Ovary (tissue), 9 donors: ENCODE data around the gene MCM6. TPM values are rescaled to one million over a fixed set of nuclear protein-coding genes. Genes with fewer than 3 reads are reported as not detected.

Experiments used
- DNase-seq, 5 donors: peaks; one replicate each; pipeline ENCODE4 v3.0.0-alpha.2; 2019 to 2020
- H3K27ac ChIP-seq, 2 donors: fragments of 200-600 bp; one replicate each; pipeline versions ENCODE4 v1.5.1 to v1.8.0; 2019 to 2022
- H3K27me3 ChIP-seq: fragments of 200-600 bp; one replicate; pipeline ENCODE4 v1.8.0; 2022
- H3K36me3 ChIP-seq: fragments of 200-600 bp; sonication (generic); one replicate; pipeline ENCODE4 v1.5.1; 2019
- H3K4me1 ChIP-seq: one replicate; pipeline ENCODE4 v1.8.1; 2013; ENCODE audit warnings: mild to moderate bottlenecking, moderate library complexity; ENCODE audit not compliant: insufficient read depth
- H3K4me3 ChIP-seq: fragments of 200-600 bp; sonication (generic); one replicate; pipeline ENCODE4 v1.5.1; 2017
- H3K9me3 ChIP-seq, 2 donors: fragments of 200-600 bp in 1 of 2; sonication (generic) in 1 of 2; one replicate each; pipeline versions ENCODE4 v1.5.1 to v1.8.1; 2013 to 2019; ENCODE audit warnings: mild to moderate bottlenecking in 1 of 2, moderate library complexity in 1 of 2
- EP300 ChIP-seq: sonication (generic); formaldehyde crosslinking; IDR thresholded peaks from one replicate; pipeline ENCODE4 v1.6.1; 2017; ENCODE audit warnings: antibody characterized with exemption
- POLR2A ChIP-seq: fragments of 450-650 bp; IDR thresholded peaks from one replicate; pipeline ENCODE4 v1.6.1; 2017; ENCODE audit warnings: antibody characterized with exemption, mild to moderate bottlenecking, moderate library complexity
- WGBS, 3 donors: extraction: QIAGEN DNeasy Blood & Tissue Kit in 1 of 3; methylation state at CpG; one replicate each; pipeline versions ENCODE4 v1.1.5 to v1.1.7; 2013 to 2017; 5-methylcytosine and 5-hydroxymethylcytosine counted together
- intact Hi-C, 4 donors: fragments of 100-400 bp; cut with DNase I; formaldehyde crosslinking; loops; one replicate each; pipeline versions ENCODE4 v1.11.0 to v1.15.1; 2022 to 2023
- polyA plus RNA-seq, 2 donors: library from polyadenylated mRNA; stranded (reverse); fragments of 200-250 nt in 1 of 2; fragments of 350-450 nt in 1 of 2; fragmentation: Illumina TruSeq in 1 of 2; extraction: RNeasy Lipid Tissue Mini Kit (QIAGEN cat#74804) in 1 of 2; gene quantifications; one replicate each; pipeline ENCODE4 v1.2.3, GENCODE V29; 2013 to 2014
- total RNA-seq, 7 donors: library from RNA; depleted of rRNA in 2 of 7; stranded (reverse); fragments of >200 nt in 2 of 7; fragmentation: NEBNext Ultra II Directional in 3 of 7; extraction: Animal tissue kit (Norgen Biotek cat#: 25700) in 3 of 7; gene quantifications; one replicate each; pipeline versions ENCODE4 v1.1.0 to v1.2.4, GENCODE V29; 2016 to 2023
- TF ChIP-seq, protein P1 (sequence below), 3 donors: fragments of 450-650 bp in 2 of 3; fragments of 200-600 bp in 1 of 3; IDR thresholded peaks; one replicate each; pipeline versions ENCODE4 v1.5.1 to v1.8.0; 2016 to 2022; ENCODE audit warnings: antibody characterized with exemption in 3 of 3, mild to moderate bottlenecking in 1 of 3
- donor health status: DM: no; HTN: no; CAD: no; lungs with moderate emphysema.
- donor health status: DM: no; HTN: no; CAD: no.
- donor health status: Bipolar disorder and iron deficiency.
- donor health status: DM: yes; HTN: yes; CAD: no.
- donor health status: DM: no; HTN: no; CAD: no.
- donor health status: DM: yes; HTN: yes; CAD: no.

MCM6 gene
- total and polyA plus RNA-seq, 9 donors = 7.2 to 20.1 (median 15.4) TPM

DNA sequence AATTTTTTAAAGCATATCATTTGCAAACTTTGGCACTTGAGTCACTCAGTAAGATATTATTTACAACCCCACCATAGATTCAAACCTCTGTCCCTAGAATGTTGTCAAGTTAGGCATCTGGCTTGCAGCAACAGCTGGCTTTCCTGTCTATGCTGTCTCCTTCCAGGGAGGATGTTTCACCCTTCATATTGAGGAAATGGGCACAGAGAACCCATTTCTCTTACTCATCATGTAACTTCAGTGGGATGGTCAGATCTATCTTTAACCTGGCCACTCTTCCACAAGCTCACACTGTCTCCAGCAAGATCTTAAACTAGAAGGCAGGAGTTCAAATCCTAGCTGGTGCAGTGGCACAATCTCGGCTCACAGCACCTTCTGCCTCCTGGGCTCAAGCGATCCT lies 55.1 kb downstream of the MCM6 start:
- Histone ChIP-seq H3K36me3 (no peaks in the 10 kb centered on the region), H3K4me1 (no peaks in the 10 kb centered on the region), H3K27ac (no peak overlapping the region), H3K9me3 (no peaks in the 10 kb centered on the region), H3K4me3 (no peak overlapping the region), H3K27me3 (no peaks in the 10 kb centered on the region)
- WGBS, 3 donors = 88 to 98% (median 92%) methylated on average over 2 of the region's 2 CpGs
- intact Hi-C loops = no loop called here
- TF ChIP-seq POLR2A (no peak), EP300 (no peak)
- TF ChIP-seq, protein P1, sequence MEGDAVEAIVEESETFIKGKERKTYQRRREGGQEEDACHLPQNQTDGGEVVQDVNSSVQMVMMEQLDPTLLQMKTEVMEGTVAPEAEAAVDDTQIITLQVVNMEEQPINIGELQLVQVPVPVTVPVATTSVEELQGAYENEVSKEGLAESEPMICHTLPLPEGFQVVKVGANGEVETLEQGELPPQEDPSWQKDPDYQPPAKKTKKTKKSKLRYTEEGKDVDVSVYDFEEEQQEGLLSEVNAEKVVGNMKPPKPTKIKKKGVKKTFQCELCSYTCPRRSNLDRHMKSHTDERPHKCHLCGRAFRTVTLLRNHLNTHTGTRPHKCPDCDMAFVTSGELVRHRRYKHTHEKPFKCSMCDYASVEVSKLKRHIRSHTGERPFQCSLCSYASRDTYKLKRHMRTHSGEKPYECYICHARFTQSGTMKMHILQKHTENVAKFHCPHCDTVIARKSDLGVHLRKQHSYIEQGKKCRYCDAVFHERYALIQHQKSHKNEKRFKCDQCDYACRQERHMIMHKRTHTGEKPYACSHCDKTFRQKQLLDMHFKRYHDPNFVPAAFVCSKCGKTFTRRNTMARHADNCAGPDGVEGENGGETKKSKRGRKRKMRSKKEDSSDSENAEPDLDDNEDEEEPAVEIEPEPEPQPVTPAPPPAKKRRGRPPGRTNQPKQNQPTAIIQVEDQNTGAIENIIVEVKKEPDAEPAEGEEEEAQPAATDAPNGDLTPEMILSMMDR (IDR thresholded peaks at IDR 0.05) = no peak
- no peak for DNase-seq

DNA sequence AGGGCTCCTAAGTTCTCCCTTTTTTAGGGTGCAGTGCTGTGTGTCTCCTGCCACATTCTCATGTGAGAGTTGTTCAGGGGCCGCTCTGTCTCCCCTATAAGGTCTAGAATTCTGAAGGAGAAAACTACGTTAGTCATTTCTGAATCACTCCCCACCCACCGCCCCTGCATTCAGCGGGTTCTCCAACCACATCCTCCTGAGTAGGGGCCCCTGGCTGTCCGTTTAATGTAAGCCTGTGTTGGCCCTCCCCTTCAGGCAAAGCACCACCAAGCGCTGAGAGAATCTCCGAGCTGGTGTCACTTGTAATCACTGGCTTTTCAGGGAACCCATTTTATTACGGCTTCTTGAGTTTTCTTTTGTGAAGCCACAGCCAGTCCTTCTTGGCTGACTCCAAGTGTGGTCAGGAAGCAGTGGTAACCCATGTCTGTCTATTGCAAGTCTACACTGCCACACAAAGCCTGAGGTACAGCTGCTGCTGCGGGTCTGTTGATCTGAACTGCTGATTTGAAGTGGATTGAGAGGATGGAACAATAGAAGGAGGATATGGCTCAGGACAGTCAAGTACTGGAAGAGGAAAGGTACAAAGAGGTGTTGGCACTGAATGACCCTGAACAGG lies 56.1 kb downstream of the MCM6 start:
- DNase-seq = no peak
- no peaks in the 10 kb centered on the region for H3K4me1 ChIP-seq
- H3K27ac ChIP-seq = no peak overlapping the region
- H3K4me3 ChIP-seq = no peak overlapping the region
- intact Hi-C loops = no loop called here
- WGBS, 3 donors = 63 to 66% (median 64%) methylated on average over 9 of the region's 9 CpGs
- H3K27me3 ChIP-seq = no peaks in the 10 kb centered on the region
- no peaks in the 10 kb centered on the region for H3K9me3 ChIP-seq
- no peaks in the 10 kb centered on the region for H3K36me3 ChIP-seq
- TF ChIP-seq, protein P1 (IDR thresholded peaks at IDR 0.05) = no peak
- TF ChIP-seq POLR2A = no peak
- no peak for TF ChIP-seq EP300

DNA sequence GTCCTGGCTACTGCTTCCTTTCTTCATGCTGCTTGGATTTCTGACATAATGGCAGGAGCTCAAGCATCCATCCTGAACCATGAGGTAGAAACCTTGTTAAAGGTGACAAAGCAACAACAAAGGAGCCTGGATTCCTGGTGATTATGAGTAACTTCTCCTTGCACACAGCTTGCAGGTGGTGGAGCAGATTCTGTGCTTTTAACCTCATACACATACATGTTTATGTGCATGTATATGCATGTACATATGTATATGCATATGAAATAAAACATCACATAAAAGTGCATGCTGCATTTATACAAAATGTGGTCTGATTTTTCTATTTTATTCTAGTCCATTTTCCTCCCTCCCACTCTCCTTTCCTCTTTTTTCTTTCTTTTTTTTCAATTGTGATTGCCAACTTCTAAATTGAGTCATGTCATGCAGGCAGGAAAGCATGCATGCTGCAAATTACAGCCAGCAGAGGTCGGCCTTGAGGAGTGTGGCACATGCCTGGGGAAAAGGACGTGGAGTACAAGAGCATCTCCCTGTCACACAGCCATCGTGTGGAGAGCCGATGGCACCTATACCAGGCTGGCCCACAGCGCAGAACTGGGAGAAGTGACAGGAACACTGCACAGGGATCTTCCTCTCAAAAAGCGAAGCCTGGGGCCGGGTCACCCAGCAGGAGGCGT lies 57.2 kb downstream of the MCM6 start:
- Histone ChIP-seq H3K27me3 (no peaks in the 10 kb centered on the region), H3K9me3 (no peaks in the 10 kb centered on the region), H3K36me3 (no peaks in the 10 kb centered on the region), H3K4me3 (no peak overlapping the region), H3K27ac (no peak overlapping the region), H3K4me1 (no peaks in the 10 kb centered on the region)
- DNase-seq = no peak
- WGBS, 3 donors = 68 to 73% (median 71%) methylated on average over 8 of the region's 8 CpGs
- TF ChIP-seq POLR2A = no peak
- TF ChIP-seq, protein P1 (IDR thresholded peaks at IDR 0.05) = no peak
- TF ChIP-seq EP300 = no peak
- intact Hi-C loops = no loop called here

DNA sequence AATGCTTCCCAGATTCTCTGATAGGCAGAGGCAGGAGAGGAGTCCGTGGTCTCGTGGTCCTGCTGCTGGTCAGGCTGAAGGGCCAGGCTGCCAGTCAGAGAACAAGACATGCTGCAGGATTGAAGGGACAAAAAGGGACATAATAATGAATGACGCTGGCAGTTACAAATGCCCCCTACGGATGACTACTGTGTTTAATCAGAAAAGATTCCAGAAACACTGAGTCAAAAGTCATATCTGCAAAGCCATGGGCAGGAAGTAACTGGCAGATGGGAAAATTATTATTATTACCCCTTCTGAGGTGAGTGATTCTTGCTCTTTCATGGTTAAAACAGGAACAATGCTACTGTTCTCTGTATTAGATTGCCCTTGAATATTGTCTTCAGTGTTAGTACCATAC lies 58.3 kb downstream of the MCM6 start:
- TF ChIP-seq, protein P1 (IDR thresholded peaks at IDR 0.05) = no peak
- no peak for TF ChIP-seq POLR2A
- no peak for TF ChIP-seq EP300
- no peak overlapping the region for H3K27ac ChIP-seq
- no peak for DNase-seq
- intact Hi-C loops = no loop called here
- no peaks in the 10 kb centered on the region for H3K27me3 ChIP-seq
- no peaks in the 10 kb centered on the region for H3K36me3 ChIP-seq
- H3K4me3 ChIP-seq = no peak overlapping the region
- no peaks in the 10 kb centered on the region for H3K4me1 ChIP-seq
- 67 to 76% (median 69%) methylated on average over 4 of the region's 4 CpGs for WGBS, 3 donors
- no peaks in the 10 kb centered on the region for H3K9me3 ChIP-seq
